ENCODE measurements around the gene CYRIA.

CYRIA gene

DNA sequence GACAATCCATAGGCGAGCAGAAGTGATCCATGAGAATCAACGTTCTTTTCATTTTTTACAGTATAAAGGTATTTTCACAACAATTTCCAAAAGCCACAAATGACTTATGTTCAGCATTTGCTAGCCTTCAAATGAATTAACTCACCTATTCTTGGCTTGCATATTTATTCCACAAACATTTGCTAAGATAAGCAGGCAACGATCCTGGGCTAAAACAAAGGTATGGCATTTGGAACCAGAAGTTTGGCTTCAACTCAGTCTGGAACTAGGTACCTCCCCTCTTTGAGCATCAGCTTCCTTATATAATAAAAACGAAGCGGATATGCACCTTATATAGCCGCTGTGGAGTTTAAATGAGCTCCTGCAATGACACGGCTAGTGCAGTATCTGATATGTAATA lies 20.5 kb downstream of the CYRIA start:
- TF ChIP-seq, protein P1, sequence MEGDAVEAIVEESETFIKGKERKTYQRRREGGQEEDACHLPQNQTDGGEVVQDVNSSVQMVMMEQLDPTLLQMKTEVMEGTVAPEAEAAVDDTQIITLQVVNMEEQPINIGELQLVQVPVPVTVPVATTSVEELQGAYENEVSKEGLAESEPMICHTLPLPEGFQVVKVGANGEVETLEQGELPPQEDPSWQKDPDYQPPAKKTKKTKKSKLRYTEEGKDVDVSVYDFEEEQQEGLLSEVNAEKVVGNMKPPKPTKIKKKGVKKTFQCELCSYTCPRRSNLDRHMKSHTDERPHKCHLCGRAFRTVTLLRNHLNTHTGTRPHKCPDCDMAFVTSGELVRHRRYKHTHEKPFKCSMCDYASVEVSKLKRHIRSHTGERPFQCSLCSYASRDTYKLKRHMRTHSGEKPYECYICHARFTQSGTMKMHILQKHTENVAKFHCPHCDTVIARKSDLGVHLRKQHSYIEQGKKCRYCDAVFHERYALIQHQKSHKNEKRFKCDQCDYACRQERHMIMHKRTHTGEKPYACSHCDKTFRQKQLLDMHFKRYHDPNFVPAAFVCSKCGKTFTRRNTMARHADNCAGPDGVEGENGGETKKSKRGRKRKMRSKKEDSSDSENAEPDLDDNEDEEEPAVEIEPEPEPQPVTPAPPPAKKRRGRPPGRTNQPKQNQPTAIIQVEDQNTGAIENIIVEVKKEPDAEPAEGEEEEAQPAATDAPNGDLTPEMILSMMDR (IDR thresholded peaks at IDR 0.05; ENCODE audit: low read depth, low read length) = no peak

DNA sequence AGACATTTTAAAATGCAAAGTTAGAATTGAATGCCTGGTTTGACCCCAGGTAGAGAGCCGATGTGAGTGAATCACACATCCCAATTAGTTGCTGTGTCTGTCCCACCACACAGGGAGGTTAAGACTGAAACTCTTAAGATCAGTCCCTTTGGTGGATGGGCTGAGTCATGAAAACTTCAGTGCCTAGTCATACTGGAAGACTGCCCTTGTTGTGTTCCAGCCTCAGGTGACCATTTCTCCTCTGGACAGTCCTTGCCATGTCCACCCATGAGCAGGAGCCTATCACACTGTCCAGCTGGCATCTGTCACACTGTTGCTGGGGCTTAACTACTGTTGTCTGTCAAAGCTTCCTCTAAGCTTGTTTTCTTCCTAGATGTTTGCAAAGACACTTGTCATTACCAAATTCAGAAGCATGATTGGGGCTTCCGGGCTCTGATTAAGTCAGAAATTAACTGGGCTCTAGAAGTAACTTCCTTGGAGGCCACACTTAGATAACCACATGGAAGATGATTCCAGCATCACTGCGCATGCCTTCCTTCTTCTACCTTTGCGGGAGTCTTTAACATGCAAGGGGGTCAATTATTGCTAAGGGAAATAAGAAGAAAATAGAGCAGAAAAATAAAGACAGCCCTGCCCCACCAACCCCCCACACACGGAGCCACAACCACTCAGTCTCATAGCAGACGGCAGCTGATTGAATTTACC lies 21.3 kb downstream of the CYRIA start:
- TF ChIP-seq, protein P1 (IDR thresholded peaks at IDR 0.05; ENCODE audit: low read depth, low read length) = no peak
- H3K4me3 ChIP-seq (ENCODE audit: low read depth, low read length) = no peak overlapping the region

More for the DNA sequence above, 20.5 kb downstream of the CYRIA start:
- no peak overlapping the region for H3K4me3 ChIP-seq (ENCODE audit: low read depth, low read length)

DNA sequence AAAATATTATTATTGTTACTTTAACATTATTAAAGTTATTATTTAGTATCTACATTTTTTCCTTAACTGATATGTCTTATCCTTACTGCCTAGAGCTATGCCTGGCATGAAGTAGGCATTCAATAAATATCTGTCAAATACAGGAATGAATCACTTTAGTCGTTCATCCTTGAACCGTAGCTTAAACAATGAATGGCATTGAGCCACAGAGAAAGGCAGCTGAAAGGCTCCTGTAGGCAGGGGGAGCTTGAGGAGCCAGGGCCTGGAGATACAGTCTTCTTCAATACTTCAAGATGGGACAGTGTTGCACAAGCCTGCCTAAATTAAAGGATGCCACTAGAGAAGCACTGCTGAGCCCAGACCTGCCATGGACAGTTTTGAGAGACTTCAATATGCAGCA lies 22.5 kb downstream of the CYRIA start:
- TF ChIP-seq, protein P1 (IDR thresholded peaks at IDR 0.05; ENCODE audit: low read depth, low read length) = no peak
- H3K4me3 ChIP-seq (ENCODE audit: low read depth, low read length) = no peak overlapping the region

DNA sequence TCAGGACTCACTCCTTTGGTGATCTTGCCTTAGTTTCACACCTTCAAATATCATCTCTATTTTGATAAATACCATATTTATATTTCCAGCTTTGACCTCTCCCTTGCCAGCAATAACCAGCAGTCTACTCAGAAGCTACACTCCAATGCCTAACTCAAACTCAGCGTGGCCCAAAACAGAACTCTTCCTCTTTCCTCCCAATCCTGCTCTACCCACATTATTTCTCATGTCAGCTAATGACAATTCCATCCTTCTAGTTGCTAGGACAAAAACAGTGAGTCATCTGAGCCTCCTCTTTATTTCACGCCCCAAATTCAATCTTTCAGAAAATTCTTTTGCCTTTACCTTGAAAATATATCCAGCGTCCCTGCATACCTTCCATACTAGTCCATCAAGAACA lies 23.5 kb downstream of the CYRIA start:
- TF ChIP-seq, protein P1 (IDR thresholded peaks at IDR 0.05; ENCODE audit: low read depth, low read length) = no peak
- no peak overlapping the region for H3K4me3 ChIP-seq (ENCODE audit: low read depth, low read length)

DNA sequence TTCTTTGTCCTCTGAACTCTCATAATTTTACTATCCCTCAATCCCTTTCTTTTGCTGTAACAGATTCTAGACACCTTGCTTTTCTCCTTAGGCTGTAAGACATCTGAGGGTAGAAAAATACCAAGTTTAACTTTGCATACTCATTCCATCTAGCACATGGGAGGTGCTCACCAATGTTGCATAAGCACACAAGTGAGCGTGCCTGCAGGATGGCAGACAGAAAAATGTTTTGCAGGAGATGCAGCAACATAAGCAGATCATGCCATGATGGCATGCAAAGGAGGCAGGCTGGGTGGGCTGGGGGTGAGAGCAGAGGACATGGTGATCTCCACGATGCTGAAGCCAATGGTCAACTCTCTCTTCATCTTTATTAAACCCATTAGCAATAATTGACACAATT lies 24.1 kb downstream of the CYRIA start:
- TF ChIP-seq, protein P1 (IDR thresholded peaks at IDR 0.05; ENCODE audit: low read depth, low read length) = no peak
- no peak overlapping the region for H3K4me3 ChIP-seq (ENCODE audit: low read depth, low read length)

DNA sequence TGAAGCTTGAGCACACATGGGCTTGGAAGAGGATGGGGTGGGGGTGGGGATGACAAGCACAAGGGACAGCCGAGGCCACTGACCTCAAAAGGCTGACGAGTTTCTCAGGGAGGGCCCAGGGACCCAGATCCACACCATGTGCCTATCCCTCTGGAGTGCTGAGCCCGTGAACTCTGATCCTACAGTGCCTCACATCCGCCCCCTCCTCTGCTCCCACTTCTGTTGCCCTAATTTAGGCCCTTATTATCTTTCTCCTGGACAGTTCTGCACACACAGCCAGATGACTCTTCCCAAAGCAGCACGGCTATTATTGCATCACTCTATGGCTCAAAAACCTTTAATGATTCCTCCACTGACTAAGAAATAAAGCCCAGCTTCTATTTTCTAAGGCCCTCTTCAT lies 24.8 kb downstream of the CYRIA start:
- TF ChIP-seq, protein P1 (IDR thresholded peaks at IDR 0.05; ENCODE audit: low read depth, low read length) = no peak
- no peak overlapping the region for H3K4me3 ChIP-seq (ENCODE audit: low read depth, low read length)

DNA sequence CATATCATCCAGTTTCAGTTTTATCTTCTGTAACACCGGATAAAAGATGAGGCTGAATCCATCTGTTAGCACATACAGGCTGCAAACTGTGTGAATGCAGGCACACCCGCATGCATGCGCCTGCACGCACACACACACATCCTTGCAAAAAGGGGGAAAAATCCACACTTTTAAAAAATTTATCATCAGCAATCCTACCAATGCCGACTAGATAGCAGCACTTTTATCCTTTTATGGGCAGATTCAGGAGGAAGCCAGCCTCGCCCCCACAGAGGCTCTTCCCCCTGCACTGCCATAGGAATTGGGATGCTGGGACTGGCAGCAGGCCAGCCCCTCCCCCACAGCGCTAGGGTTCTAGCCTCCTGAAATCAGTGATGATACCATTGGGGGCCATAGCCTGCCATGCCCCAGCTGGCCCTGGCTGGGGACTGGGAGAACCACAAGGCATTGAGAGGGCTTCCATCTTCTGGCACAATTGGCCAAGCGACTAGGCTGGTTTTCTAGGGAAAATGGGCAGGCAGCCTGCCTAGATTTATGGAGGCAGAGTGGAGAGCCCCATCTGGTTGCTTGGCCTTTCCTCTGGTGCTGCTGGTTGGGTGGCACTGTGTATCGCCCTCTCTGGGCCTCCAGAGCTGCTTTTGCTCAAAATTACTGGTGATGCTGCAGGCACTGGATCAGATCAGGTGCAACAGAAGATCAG lies 25.5 kb downstream of the CYRIA start:
- no peak overlapping the region for H3K4me3 ChIP-seq (ENCODE audit: low read depth, low read length)
- TF ChIP-seq, protein P1 (IDR thresholded peaks at IDR 0.05; ENCODE audit: low read depth, low read length) = no peak

All from WI38 (cell line).